ENCODE results near the gene GDF15. TPM values are rescaled to one million over a fixed set of nuclear protein-coding genes. Genes with fewer than 3 reads are reported as not detected.
A peak's percentile ranks its signal among the peaks of the same experiment; 100 is the strongest.

GDF15 gene
- polyA plus RNA-seq, 2 of the 4 experiments (the other 2 are of a cell fraction), result 56.9 to 78.5 TPM

GRCh38 chr19:18340190-18340989, 45.6 kb upstream of the GDF15 start, which contains the start of gene PGPEP1:
TSS of gene PGPEP1 (plus strand) at chr19:18340598. CDS start at chr19:18340682, 84 bp downstream.
- Histone ChIP-seq H3K27ac (peak within 1 kb of the TSS; percentile 69 to 87), H3K9me3 (no peaks in the 10 kb centered on the region), H3K4me2 (peak within 1 kb of the TSS; percentile 99), H3K4me1 (peaks cover 12% of the 10 kb centered on the region), H3K4me3 (peak within 1 kb of the TSS; percentile 60)
- CTCF ChIA-PET, result interaction anchor here (1.0 to 4.9 kb wide), 10 partner anchors 9 to 99 kb away, joined by 3 to 42 read pairs (median 7); partner anchors contain the start of genes LRRC25 and LSM4
- FAIRE-seq (no peak), DNase-seq (ENCODE audit: low read depth in 1 of 2, low spot score in 1 of 2) (peak in 1 of 2 experiments; percentile 38), ATAC-seq (peak; percentile 60; a peak in 5 of 6 replicates)
- no peak for TF ChIP-seq JUNB (IDR thresholded peaks at IDR 0.05)
- peak; percentile 26; the same call in 1 of the 2 replicates for TF ChIP-seq PHF8 (IDR thresholded peaks at IDR 0.05; ENCODE audit: borderline replicate concordance, low read depth)
- no peak for TF ChIP-seq ESRRA (IDR thresholded peaks at IDR 0.05; ENCODE audit: borderline replicate concordance, low read length)
- peak; percentile 96 for TF ChIP-seq KDM1A (IDR thresholded peaks at IDR 0.05; ENCODE audit: low read depth)
- TF ChIP-seq CHD4 (IDR thresholded peaks at IDR 0.05; ENCODE audit: borderline replicate concordance), result peak; percentile 68; the same call in 1 of the 2 replicates
- no peak for TF ChIP-seq ZNF302 (CRISPR knock-in tag; IDR thresholded peaks at IDR 0.05)
- peak; percentile 49; the same call in 1 of the 2 replicates for TF ChIP-seq RCOR1 (IDR thresholded peaks at IDR 0.05; ENCODE audit: low read depth, low read length)
- TF ChIP-seq MAX (IDR thresholded peaks at IDR 0.05), result no peak; the same call in 1 of the 2 replicates
- TF ChIP-seq ATOH8 (CRISPR knock-in tag; IDR thresholded peaks at IDR 0.05; ENCODE audit: low read depth), result no peak
- 0 out of 2 replicates have a peak, but pooled peaks have one; percentile 60 for TF ChIP-seq HDAC2 (IDR thresholded peaks at IDR 0.05)
- TF ChIP-seq RFX5 (IDR thresholded peaks at IDR 0.05), result no peak
- POLR2A ChIA-PET, result interaction anchor here (1.1 to 2.5 kb wide), 4 partner anchors 12 to 59 kb away, joined by 3 to 18 read pairs (median 5); partner anchors contain the start of genes GDF15, JUND and LSM4
- WGBS (ENCODE audit: missing lambda C conversion rate), result 28% methylated on average over 11 of the region's 69 CpGs

GRCh38 chr19:18340990-18341868, 44.7 kb upstream of the GDF15 start:
- ChIA-PET POLR2A (no interaction called here), CTCF (interaction anchor here (0.8 to 2.4 kb wide), 6 partner anchors 10 to 89 kb away, joined by 3 to 11 read pairs (median 4); no protein-coding TSS in a partner anchor)
- H3K4me2 ChIP-seq, result peak overlapping the region; percentile 99
- H3K27ac ChIP-seq, result peak overlapping the region; percentile 69 to 87
- FAIRE-seq, result no peak
- ATAC-seq, result peak; percentile 57 to 59
- no peaks in the 10 kb centered on the region for H3K9me3 ChIP-seq
- TF ChIP-seq CBX2 (IDR thresholded peaks at IDR 0.05; ENCODE audit: borderline replicate concordance, low read depth) (no peak), FOSL2 (IDR thresholded peaks at IDR 0.05) (no peak), FOSL2 (CRISPR knock-in tag; IDR thresholded peaks at IDR 0.05) (0 out of 2 replicates have a peak, but pooled peaks have one; percentile 10), BCL3 (IDR thresholded peaks at IDR 0.05) (no peak), PBX3 (IDR thresholded peaks at IDR 0.05) (no peak), CBX8 (IDR thresholded peaks at IDR 0.05) (no peak), USF2 (IDR thresholded peaks at IDR 0.05) (peak; percentile 65), FOXS1 (CRISPR knock-in tag; IDR thresholded peaks at IDR 0.05) (no peak), HES2 (IDR thresholded peaks at IDR 0.05) (no peak), ATOH8 (CRISPR knock-in tag; IDR thresholded peaks at IDR 0.05; ENCODE audit: low read depth) (no peak), MAFK (IDR thresholded peaks at IDR 0.05; ENCODE audit: partially characterized antibody) (no peak), HOXB5 (CRISPR knock-in tag; IDR thresholded peaks at IDR 0.05) (no peak)
- WGBS (ENCODE audit: missing lambda C conversion rate), result no CpG with 5 or more reads among the region's 18 CpGs
- DNase-seq (ENCODE audit: low read depth in 1 of 2, low spot score in 1 of 2), result no peak
- H3K4me3 ChIP-seq, result peak overlapping the region; percentile 60
- H3K4me1 ChIP-seq, result peaks cover 12% of the 10 kb centered on the region

Measured in A549 (cell line).